HG03558 (cell line): ENCODE results near the gene NCF2.
A peak's percentile ranks its signal among the peaks of the same experiment; 100 is the strongest.
"Not testable (repeated sequence)": the region's sequence is repeated elsewhere in the genome, so short reads cannot be mapped to it uniquely, and the experiment has no call there.

Experiments
- ATAC-seq: cut with Tn5 transposase; IDR thresholded peaks from one replicate; pipeline ENCODE4 v1.9.1; 2021; ENCODE audit warnings: moderate number of reproducible peaks; ENCODE audit not compliant: unreplicated experiment; ENCODE audit errors: extremely low read depth

The NCF2 gene

DNA sequence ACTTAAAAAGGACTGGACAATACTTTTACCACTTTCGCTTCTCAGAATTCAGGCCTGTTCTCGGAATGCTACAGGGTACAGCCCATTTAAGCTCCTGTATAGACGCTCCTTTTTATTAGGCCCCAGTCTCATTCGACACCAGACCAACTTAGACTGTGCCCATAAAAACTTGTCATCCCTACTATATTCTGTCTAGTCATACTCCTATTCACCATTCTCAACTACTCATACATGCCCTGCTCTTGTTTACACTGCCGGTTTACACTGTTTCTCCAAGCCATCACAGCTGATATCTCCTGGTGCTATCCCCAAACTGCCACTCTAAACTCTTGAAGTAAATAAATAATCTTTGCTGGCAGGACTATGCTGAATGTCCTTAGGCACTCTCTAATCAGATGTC is 27.9 kb upstream of the NCF2 start:
- ATAC-seq = not testable (repeated sequence)

DNA sequence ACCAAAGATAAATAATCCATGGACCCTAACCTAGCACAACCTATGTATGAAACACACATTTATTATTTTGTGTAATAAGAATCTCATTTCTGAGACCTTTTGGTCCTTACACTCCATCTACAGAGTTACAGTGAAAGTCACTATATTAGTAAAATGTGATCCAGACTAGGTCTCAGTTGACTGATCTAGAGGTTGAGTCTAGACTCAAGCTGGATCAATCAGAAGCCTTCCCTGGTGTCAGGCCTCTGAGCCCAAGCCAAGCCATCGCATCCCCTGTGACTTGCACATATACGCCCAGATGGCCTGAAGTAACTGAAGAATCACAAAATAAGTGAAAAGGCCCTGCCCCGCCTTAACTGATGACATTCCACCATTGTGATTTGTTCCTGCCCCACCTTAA is 22.7 kb upstream of the NCF2 start:
- ATAC-seq = not testable (repeated sequence)

DNA sequence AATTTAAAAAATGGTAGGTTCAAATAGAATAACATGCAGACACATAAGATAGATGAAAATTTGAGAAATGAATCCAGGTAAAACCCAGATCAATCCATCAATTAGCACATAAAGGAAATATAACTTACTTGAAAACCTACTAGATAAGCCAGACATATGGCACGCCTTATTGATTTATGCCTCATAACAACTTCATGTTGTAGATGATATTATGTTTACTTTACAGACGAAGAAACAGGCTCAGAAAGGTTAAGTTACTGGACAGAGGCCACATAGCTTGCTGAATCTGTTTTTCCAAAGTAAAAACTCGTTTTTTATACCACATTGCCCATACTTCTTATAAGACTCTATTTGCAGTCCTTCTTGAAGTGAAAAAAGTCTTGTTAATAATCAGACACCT is 22.1 kb upstream of the NCF2 start:
- no peak for ATAC-seq

DNA sequence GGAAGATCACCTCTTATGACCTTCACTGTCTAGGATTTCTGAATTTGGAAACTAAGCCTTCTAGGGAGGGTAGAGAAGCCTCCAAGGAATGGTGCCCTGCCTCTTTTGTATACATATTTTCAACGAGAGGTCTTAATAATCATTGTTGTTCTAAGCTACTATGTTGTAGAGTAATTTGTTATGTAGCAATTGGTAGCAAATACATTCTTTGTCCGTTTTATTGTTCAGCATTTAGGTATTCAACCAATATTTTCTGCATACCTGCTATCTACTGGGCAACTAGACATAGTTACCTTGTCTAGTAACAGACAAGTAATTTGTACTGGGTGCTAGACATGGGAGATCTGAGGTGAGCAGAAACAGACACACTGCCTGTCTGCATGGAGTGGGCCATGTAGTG is 20.8 kb upstream of the NCF2 start:
- ATAC-seq = no peak

DNA sequence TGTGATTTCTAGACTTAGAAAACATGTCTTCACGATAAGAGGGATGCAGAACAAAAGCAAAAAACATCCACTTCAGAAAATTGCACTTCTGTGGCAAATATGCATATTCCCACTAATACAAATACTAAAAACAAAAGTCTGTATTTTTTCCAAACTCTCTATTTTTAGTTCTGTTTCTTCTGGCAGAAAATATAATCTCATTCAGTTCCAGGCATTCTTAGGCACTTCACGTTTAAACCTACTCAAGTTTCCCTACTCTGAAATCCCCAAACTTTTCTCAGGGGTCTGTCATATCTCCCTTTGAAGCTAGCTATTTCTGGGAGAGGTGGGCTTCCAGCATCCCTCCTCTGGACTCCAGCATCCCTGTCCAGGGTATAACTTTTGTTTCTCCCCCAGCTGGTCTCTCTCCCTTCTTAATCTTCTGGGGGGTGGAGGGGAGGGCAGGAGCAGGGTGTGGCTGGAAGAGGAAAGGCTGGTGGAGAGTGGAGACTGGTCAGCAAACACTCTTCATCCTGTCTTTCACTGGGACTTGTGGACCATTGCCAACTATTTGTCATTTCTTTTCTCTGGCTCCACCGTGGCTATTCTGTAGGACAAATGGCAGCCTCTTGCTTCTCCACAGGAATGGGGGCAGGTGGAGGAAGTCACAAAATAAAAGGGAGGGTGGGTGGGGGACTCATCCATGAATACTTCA is 19.6 kb upstream of the NCF2 start:
- ATAC-seq = no peak

DNA sequence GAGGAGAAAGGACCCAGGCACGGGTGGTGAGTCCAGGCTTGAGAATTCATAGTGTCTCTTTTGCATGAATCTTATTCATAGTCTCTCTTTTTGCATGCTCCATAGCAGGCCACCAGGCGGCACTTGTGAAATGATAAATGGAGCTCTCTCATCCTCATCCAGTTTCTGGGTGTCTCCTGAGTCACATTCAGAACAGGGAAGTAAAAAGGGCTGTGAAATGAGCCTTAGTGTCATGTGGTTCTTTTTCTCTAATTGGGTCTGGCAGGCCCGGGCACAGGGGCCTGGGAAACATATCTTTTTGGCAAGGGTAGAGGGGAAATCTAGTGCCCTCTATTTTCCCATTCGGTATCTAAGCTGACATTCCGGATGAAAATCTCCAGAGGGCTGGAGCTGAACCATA is 19.1 kb upstream of the NCF2 start:
- no peak for ATAC-seq

DNA sequence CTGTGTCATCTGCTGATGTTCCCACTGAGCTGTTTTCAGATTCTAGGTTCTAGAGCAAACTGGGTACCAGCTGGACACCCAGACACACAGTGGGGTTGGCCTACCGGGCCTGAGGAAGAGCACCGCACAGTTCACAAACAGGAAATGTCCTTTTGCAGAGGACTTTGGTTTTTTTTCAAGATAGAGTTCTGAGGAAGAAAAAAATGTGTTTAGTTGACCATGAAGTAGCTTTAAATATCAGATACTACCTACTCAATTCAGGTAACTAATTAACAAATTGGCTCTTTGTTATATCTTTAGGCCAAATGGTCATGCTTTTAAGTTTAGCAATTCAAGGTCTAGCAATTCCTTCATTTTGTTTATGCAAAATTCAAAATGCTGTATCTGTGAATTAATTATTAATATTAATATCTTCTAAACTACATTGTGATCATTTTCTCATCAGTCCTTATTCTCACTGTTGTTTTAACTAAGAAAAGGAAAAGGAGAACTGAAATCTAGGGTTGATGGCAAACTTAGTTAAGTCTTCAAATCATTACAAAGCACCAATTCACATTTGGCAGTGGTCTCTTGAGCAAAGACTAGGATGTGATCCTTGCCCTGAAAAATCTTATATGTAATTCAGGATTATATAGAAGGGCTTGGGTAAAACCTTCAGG is 17.2 kb upstream of the NCF2 start:
- no peak for ATAC-seq

DNA sequence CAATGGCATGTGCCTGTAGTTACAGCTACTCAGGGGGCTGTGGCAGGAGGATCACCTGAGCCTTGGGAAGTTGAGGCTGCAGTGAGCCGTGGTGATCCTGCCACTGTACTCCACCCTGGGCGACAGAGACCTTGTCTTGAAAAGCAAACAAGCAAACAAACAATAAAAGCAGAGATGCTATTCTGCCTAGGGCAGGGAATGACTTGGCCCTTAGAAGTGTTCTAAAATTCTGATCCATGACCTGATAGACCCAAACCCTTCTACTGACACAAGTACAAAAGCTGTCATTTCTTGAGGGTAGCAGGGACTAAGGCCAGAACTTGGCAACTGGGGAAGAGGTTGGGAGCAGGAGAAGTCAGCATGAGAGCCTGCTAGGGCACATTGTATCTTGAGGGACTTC is 15.6 kb upstream of the NCF2 start:
- ATAC-seq = no peak

DNA sequence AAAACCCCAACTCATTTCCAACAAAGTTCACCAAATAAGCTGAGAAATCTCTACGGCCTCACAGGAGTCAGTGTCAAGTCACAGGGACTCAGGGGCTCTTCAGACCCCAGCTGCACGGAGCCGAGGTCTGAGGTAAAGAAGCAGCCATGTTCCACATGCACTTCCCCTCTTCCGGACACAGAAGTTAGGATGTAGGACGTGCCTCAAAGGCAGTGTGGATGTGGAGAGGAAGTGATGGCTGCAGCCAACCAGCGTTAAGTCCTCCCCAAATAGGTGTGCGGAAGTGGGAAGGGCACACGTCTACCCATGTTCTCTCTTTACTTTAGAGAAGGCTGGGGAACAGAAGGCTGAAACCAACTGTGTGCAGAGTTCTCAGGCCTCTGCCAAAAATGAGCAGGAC is 14.6 kb upstream of the NCF2 start:
- ATAC-seq = no peak

DNA sequence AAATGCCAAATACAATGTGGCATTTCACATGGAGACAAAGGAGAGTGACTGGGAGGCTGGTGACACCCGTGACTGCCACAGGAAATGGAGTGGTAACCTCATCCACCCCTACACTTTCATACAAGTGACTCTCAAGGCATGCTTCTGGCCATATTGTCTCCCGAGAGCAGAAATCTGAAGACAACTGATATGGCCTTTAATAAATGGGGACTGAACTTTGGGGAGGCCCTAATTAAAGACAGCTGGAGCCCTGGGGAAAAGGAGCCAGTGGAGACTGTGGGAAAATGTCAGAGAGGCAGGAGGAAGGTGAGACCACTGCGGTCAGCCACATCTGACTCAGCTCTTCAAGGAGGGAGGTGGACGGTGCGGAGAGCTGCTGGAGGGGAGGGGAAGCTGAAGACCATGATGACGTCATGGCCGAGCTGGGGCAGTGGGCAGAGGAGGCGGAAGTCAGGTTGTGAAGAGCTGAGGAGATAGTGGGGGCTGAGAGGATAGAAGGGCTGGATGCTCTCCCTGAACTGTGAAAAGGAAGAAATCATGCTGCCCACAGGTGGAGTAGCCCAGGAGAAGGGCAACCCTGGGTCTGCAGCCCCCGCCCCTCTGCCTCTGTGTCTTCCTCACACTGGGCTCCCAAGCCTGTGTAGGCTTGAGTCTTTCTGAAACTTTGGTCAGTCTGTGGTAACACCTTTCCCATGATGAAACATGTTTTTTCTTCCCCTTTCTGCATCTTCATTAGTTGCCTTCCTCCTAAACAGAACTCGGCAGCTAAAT is 14.0 kb upstream of the NCF2 start:
- no peak for ATAC-seq

DNA sequence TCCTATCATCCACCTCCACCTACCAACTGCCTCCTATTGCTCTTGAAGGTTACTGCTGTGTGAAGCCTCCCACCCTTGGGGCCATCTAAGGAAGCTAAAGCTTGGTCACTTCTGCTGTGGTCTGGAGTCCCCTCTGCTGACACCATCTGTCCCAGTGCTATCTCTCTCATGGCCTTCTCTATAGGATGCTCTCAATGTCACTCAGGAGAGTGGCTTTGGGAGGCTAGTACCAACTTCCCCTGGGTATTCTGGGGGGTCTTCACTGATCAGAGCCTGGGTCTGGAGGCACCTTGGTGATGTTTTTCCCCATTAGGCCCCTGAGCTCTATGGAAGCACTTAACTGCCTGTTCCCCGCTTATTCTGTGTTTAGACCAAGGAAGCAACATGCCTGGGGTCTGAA is 12.3 kb upstream of the NCF2 start:
- ATAC-seq = no peak

DNA sequence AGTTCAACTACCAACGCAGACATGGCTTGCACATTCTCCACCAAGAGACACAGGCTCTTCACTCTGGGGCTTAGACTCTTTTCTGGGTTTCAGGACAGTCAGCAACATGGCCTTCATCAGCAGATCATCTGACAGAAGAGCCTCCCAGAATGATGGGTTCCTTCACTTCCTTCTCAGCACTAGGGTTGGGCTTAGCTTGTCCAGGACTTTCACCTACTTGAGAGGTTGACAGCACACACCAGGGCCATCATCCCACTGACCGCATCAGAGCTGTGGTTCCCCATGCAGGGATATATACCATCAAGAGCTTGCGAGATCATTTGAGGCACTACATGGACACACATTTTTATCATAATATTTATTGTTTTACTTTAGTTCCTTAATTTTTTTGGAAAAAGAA is 10.4 kb upstream of the NCF2 start:
- no peak for ATAC-seq

DNA sequence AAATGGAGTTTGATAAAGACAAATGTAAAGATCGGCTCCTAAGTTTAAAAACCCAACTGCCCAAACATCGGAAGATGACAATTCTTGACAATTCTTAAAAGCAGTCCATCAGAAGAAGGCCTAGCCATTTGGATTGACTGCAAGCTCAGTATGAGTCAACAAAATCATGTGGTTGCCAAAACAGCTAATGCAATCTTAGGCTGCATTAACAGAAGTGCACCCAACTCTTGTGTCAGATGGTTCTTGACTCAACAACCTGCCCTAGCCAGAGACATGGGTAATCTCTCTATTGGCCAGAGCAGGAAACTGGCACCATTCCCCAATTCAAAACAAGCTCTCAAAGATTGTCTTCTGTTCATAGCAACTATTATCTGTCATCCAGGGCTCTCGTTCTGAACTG is 9.9 kb upstream of the NCF2 start:
- ATAC-seq = no peak

DNA sequence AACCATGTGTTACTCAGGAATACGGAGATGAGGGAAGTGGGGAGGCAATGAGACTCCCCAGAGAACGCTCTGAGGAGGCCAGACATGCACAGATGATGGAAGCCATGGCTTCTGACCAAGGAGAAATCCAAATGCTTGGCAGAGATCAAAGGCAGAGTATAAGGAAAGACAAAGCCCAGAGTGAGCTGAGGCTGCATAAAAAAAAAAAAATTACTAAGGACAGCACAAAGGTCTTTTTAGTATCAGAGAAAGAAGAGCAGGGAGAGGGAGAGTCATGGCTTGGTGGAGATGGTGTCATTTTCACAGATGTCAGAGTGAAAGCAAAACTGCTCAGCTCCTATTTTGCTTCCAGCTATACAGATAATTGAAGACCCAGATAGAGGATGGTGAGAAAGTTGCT is 8.1 kb upstream of the NCF2 start:
- ATAC-seq = peak; percentile 48

DNA sequence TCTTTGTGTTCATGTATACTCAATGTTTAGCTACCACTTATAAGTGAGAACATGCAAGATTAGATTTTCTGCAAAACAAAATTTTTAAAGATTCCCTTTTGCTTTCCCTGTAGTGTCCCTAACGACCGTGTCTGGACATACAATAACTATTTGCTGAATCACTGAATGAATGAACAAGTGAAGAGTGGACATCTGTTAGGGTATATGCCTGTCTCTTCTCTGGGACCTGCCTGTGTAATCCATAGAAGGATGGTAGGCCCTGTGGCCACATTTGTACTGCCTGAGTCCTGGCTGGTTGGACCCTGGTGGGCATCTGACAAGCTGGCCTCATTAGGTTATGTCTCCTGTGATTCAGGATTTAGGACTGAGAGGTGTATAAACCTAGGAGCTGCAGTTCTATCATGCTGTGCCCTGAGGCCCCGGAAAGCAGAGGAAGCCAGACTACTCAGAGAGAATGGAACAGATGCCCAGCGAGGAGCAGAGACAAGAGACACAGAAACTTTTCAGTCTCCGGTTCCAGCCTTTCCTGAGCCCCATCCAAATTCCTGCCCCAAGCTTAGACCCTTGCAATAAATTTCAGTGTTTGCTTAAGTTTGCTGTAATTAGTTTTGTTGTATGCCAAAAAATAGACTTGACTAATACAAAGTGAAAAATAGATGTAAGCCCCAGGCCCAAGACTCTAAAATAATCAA is 7.5 kb upstream of the NCF2 start:
- ATAC-seq = no peak

DNA sequence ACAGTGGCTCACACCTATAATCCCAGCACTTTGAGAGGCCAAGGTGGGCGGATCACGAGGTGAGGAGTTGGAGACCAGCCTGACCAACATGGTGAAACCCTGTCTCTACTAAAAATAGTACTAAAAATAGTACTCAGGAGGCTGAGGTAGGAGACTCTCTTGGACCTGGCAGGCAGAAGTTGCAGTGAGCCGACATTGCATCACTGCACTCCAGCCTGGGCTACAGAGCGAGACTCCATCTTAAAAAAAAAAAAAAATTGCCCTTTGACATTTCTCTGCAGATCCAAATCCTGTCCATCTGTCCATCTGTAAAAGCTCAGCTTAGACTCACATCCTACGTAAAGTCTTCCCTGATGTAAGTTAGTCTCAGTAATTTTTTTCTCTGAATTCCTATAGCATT is 6.2 kb upstream of the NCF2 start:
- no peak for ATAC-seq

DNA sequence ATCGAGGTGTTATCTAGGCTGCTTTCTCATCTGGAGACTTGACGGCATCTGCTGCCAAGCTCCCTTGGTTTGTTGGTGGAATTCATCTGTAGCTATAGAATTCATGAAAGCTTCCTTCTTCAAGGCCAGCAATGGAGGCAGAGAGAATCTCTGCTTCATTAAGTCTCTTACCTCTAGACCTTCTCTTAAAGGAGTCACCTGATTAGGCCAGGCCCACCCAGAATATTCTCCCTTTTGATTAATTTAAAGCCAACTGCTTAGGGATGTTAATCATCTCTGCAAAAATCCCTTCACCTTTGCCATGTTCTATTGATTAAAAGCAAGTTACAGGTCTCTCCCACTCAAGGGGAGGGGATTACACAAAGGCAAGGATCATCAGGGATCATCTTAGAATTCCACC is 5.3 kb upstream of the NCF2 start:
- no peak for ATAC-seq

DNA sequence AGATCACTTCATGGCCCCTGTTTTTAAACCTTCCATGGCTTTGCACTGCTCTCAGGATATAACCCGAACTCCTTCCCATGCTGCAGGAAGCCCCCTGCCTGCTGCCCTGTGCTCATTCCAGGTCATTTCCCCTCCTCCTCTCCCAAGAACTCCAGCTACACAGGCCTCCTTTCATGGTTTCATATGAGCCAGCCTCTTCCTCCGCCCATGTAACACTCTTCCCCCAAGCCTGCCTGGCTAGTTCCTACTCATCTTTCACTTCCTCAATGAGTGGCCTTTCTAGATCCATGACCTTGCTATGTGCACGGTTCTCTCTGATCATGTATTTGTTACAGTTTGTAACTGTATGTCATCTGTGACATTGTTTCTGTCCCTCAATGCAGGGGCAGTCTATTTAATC is 3.1 kb upstream of the NCF2 start:
- ATAC-seq = peak; percentile 44

DNA sequence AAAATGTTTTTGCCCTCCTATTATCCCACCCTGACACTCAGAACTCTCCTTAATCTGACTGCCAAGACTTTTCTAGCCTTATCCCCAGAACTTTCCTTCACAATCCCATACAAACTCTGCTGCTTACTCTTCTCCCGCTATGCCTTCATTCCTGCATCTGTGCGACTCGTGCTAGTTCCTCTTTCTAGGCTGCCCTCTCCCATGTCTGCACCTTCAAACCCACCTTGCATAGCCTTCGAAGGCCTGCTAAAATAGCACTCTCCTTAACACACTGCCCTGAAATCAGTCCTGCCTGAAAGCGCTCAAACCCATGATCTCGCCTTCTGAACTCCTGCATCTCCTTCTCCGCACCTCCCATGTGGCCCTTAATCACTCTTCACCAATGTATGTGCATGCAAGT is 2.5 kb upstream of the NCF2 start:
- ATAC-seq = no peak

DNA sequence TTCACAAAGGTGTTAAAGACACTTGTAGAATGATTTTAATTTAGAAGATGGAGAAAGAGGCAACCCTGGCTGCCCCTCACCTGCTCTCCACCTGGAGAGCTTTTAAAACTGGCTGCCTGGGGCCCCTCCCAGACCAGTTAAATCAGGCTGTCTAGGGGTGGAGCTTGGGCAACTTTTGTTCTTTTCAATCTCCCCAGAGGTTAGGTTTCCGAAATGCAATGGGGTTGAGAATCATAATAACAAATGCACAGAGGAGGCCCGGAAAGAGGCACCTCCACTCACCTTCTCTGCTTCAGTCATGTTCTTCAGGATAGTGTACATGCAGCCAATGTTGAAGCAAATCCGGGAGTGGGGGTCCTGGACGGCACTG is 400 bp downstream of the NCF2 start:
- ATAC-seq = no peak

DNA sequence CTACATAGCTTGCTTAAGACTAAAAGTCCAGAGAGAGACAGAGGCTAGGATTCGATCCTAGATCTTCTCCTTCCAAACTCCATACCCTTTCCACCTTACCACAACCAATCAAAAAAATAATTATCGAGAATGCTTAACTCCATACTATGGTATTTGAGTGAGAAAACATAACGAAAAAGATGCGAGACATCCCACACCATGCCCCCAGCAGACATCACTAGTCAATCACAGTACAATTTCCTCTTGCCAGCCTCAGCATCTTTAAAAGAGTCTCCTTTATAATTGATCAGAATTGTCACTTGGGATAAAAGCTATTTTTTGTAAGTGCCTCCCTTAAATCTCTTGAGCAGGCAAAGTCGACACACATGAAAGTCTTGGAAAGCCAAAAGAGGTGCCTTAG is 875 bp downstream of the NCF2 start:
- ATAC-seq = no peak
